Spinal cord (tissue), 10 donors: ENCODE measurements around the gene PPAN. TPM values are rescaled to one million over a fixed set of nuclear protein-coding genes. Genes with fewer than 3 reads are reported as not detected.
A peak's percentile ranks its signal among the peaks of the same experiment; 100 is the strongest.

Experiments
- DNase-seq, 6 donors: peaks; one replicate each; pipeline versions ENCODE4 v3.0.0 to v3.0.0-alpha.2; 2013 to 2015; ENCODE audit warnings: low spot score in 6 of 6, low read depth in 4 of 6
- H3K27ac ChIP-seq: one replicate; pipeline ENCODE4 v1.5.1; 2013; ENCODE audit warnings: low read depth, low read length, control low read depth
- H3K27me3 ChIP-seq: one replicate; pipeline ENCODE4 v1.6.1; 2013; ENCODE audit warnings: low read length; ENCODE audit not compliant: control insufficient read depth, insufficient read depth
- H3K36me3 ChIP-seq: one replicate; pipeline ENCODE4 v1.6.1; 2013; ENCODE audit warnings: low read length; ENCODE audit not compliant: control insufficient read depth, insufficient read depth
- H3K4me1 ChIP-seq: one replicate; pipeline ENCODE4 v1.6.1; 2013; ENCODE audit warnings: low read length; ENCODE audit not compliant: control insufficient read depth, insufficient read depth
- H3K4me3 ChIP-seq: one replicate; pipeline ENCODE4 v1.5.1; 2013; ENCODE audit warnings: low read depth, low read length, control low read depth
- H3K9me3 ChIP-seq: one replicate; pipeline ENCODE4 v1.6.1; 2013; ENCODE audit warnings: low read length; ENCODE audit not compliant: control insufficient read depth, insufficient read depth
- WGBS: methylation state at CpG from one replicate; pipeline ENCODE4 v1.1.5; 2013; ENCODE audit warnings: missing lambda C conversion rate; ENCODE audit not compliant: insufficient coverage; 5-methylcytosine and 5-hydroxymethylcytosine counted together
- polyA plus RNA-seq, 2 donors: library from polyadenylated mRNA; unstranded; fragments of 120-200 nt; gene quantifications; one replicate each; pipeline ENCODE4 v1.2.1, GENCODE V29; 2013; ENCODE audit not compliant: insufficient read length in 2 of 2
- total RNA-seq, 2 donors: library from RNA; depleted of rRNA in 1 of 2; stranded (reverse); fragments of 120-200 nt in 1 of 2; fragments of >200 nt in 1 of 2; gene quantifications; one replicate each; pipeline versions ENCODE4 v1.2.3 to v1.2.4, GENCODE V29; 2013 to 2014
- donor health status: healthy.

PPAN gene
- total and polyA plus RNA-seq, 4 donors: 16.0 to 43.3 (median 28.5) TPM

DNA sequence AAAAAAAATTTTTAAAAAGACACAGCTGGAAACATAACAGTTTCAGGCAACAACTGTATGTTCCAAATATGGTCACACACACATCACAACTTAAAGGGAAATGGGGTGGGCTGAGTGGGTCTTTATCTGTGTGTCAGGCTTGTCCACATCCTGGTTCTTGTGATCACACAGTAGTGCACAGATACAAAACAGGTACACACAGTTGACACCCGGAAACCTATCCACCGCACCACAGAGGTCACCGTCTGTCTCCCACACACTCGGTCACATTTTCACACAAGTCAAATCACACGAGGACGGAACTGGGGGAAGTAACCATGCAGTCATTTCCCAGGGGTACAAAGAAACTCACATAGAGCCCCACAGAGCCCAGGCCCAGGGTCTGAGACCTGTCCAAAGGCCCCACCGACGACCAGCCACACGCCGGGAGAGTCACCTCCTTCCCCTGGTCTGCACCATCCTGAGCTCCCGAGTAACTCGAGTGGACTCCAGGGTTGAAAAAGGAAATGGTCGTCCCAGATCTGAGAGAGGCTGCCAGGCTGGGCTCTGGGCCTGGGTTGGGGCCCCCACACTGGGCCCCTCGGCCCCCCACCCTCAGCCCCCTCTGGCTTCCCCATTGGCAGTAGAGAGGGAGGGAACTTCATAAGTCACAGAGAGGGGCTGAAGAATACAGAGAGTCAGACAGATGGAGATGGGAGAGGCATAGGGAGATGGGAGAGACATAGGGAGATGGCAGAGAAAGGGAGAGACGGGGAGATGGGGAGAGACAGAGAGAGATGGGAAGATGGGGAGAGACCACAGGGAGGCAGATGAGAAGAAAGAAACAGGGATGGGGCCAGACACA, 1.3 kb upstream of the PPAN start:
- DNase-seq: no peak
- Histone ChIP-seq H3K36me3 (peaks cover 26% of the 10 kb centered on the region), H3K27ac (no peak overlapping the region), H3K4me1 (peaks cover 18% of the 10 kb centered on the region), H3K4me3 (no peak overlapping the region), H3K9me3 (no peaks in the 10 kb centered on the region), H3K27me3 (no peaks in the 10 kb centered on the region)
- WGBS: 74% methylated on average over 11 of the region's 15 CpGs

GRCh38 chr19:10105509-10106099, 558 bp upstream of the PPAN start:
- peaks cover 34% of the 10 kb centered on the region for H3K36me3 ChIP-seq
- 57% methylated on average over 16 of the region's 16 CpGs for WGBS
- H3K4me1 ChIP-seq: peaks cover 18% of the 10 kb centered on the region
- DNase-seq: no peak
- H3K9me3 ChIP-seq: no peaks in the 10 kb centered on the region
- H3K27ac ChIP-seq: peak overlapping the region; percentile 75
- no peaks in the 10 kb centered on the region for H3K27me3 ChIP-seq
- peak overlapping the region; percentile 55 for H3K4me3 ChIP-seq

- Histone ChIP-seq H3K4me3 (no peak overlapping the region), H3K27me3 (no peaks in the 10 kb centered on the region), H3K9me3 (no peaks in the 10 kb centered on the region), H3K36me3 (peaks cover 50% of the 10 kb centered on the region), H3K4me1 (peaks cover 18% of the 10 kb centered on the region), H3K27ac (no peak overlapping the region)
- no peak for DNase-seq
- WGBS: 85% methylated on average over 8 of the region's 10 CpGs
Measured at GRCh38 chr19:10107254-10107653, 1.1 kb downstream of the PPAN start.

GRCh38 chr19:10107817-10108367, 1.7 kb downstream of the PPAN start:
- peaks cover 56% of the 10 kb centered on the region for H3K36me3 ChIP-seq
- DNase-seq: no peak
- H3K27me3 ChIP-seq: no peaks in the 10 kb centered on the region
- H3K4me1 ChIP-seq: peaks cover 18% of the 10 kb centered on the region
- WGBS: 95% methylated on average over 12 of the region's 14 CpGs
- H3K27ac ChIP-seq: no peak overlapping the region
- no peaks in the 10 kb centered on the region for H3K9me3 ChIP-seq
- no peak overlapping the region for H3K4me3 ChIP-seq

- Histone ChIP-seq H3K4me3 (no peak overlapping the region), H3K36me3 (peaks cover 72% of the 10 kb centered on the region), H3K4me1 (peaks cover 20% of the 10 kb centered on the region), H3K27me3 (no peaks in the 10 kb centered on the region), H3K9me3 (no peaks in the 10 kb centered on the region), H3K27ac (no peak overlapping the region)
- no peak for DNase-seq
- WGBS: 95% methylated on average over 14 of the region's 14 CpGs
Measured at GRCh38 chr19:10109528-10109927, 3.4 kb downstream of the PPAN start.

- WGBS: 95% methylated on average over 44 of the region's 44 CpGs
- Histone ChIP-seq H3K4me3 (no peak overlapping the region), H3K4me1 (peaks cover 20% of the 10 kb centered on the region), H3K27me3 (no peaks in the 10 kb centered on the region), H3K36me3 (peaks cover 80% of the 10 kb centered on the region), H3K9me3 (no peaks in the 10 kb centered on the region), H3K27ac (no peak overlapping the region)
- DNase-seq: no peak
Measured at GRCh38 chr19:10110076-10110971, 4.2 kb downstream of the PPAN start.

GRCh38 chr19:10110972-10111317, 4.8 kb downstream of the PPAN start:
- H3K27ac ChIP-seq: no peak overlapping the region
- no peak for DNase-seq
- H3K4me3 ChIP-seq: no peak overlapping the region
- no peaks in the 10 kb centered on the region for H3K9me3 ChIP-seq
- no peaks in the 10 kb centered on the region for H3K27me3 ChIP-seq
- peaks cover 86% of the 10 kb centered on the region for H3K36me3 ChIP-seq
- WGBS: 93% methylated on average over 19 of the region's 19 CpGs
- peaks cover 14% of the 10 kb centered on the region for H3K4me1 ChIP-seq

GRCh38 chr19:10111405-10111811, 5.2 kb downstream of the PPAN start, which contains the start of gene P2RY11:
TSS of gene P2RY11 (plus strand) at chr19:10111693. CDS start at chr19:10111722, 29 bp downstream.
- Histone ChIP-seq H3K36me3 (peaks cover 91% of the 10 kb centered on the region), H3K4me3 (no peak within 1 kb of the TSS), H3K4me1 (peaks cover 12% of the 10 kb centered on the region), H3K9me3 (no peaks in the 10 kb centered on the region), H3K27me3 (no peaks in the 10 kb centered on the region), H3K27ac (no peak within 1 kb of the TSS)
- WGBS: 72% methylated on average over 7 of the region's 8 CpGs
- DNase-seq: no peak

DNA sequence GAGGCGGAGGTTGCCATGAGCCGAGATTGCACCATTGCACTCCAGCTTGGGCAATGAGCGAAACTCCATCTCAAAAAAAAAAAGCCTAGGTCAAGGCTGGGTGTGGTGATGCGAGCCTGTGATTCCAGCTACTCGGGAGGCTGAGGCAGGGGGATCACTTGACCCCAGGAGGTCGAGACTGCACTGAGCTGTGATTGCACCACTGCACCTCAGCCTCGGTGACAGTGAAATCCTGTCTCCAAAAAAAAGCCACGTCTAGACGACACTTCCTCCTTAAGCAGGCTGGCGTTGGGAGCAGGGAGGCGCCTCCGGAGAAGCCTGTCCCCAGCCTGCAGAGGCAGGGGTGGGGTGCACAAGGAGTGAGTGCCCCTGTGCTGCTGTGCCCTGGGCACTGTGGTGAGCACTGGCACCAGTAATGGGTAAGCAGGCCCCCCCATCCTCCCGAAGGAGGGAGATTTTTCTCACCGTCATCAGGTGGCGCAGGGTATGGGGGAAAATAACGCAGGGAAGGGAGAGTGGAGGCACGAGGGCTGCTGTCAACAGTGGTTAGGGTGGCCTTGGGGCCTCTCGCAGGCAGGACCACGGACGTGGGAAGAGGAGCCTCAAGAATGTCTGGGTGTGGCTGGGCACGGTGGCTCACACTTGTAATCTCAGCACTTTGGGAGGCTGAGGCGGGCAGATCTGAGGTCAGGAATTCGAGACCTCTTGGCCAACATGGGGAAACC, 6.0 kb downstream of the PPAN start:
- H3K9me3 ChIP-seq: no peaks in the 10 kb centered on the region
- no peaks in the 10 kb centered on the region for H3K27me3 ChIP-seq
- no peak overlapping the region for H3K27ac ChIP-seq
- peaks cover 5% of the 10 kb centered on the region for H3K4me1 ChIP-seq
- WGBS: 70% methylated on average over 19 of the region's 23 CpGs
- DNase-seq: no peak
- peaks cover 99% of the 10 kb centered on the region for H3K36me3 ChIP-seq
- H3K4me3 ChIP-seq: no peak overlapping the region
